HepG2 (cell line): ENCODE measurements around the gene A4GNT. TPM values are rescaled to one million over a fixed set of nuclear protein-coding genes. Genes with fewer than 3 reads are reported as not detected.
A peak's percentile ranks its signal among the peaks of the same experiment; 100 is the strongest.

ENCODE experiments used
- ATAC-seq: fragments of 200-7000 bp; cut with Tn5 transposase; 3 replicates; pipeline ENCODE4 v1.9.1; 2020; ENCODE audit warnings: mild to moderate bottlenecking, moderate library complexity
- BruUV-seq: library from RNA; stranded (reverse); fragments of 400-500 nt; replicated peaks from 2 replicates; lab custom pipeline; 2021; lab: Mats Ljungman, UMichigan
- CTCF ChIA-PET: fragments of 300-600 bp; formaldehyde crosslinking; extraction: SDS; loops from one replicate; lab custom pipeline; 2021; ENCODE audit warnings: low total read pairs, inconsistent platforms, low intra/inter-chr PET ratio; lab: Yijun Ruan, JAX
- POLR2A ChIA-PET: fragments of 350-600 bp; sonication (Branson Sonifier 250); formaldehyde crosslinking; loops from one replicate; lab custom pipeline; 2020; ENCODE audit warnings: antibody characterized with exemption, inconsistent platforms; lab: Yijun Ruan, JAX
- DNase-seq: peaks from one replicate; pipeline ENCODE4 v3.0.0-alpha.2; 2015; ENCODE audit warnings: low spot score
- FAIRE-seq: peaks from 3 replicates; lab custom pipeline; 2011; peaks lifted over from hg19 to GRCh38; lab: Jason Lieb, UNC
- H2AFZ ChIP-seq: one replicate; pipeline ENCODE4 v1.6.1; 2011; ENCODE audit warnings: low read length, inconsistent platforms
- H3K27ac ChIP-seq: fragments of 300-600 bp; 3 replicates; pipeline ENCODE4 v1.8.0; 2011; ENCODE audit warnings: mixed run types, mild to moderate bottlenecking, mixed read lengths, low read length, inconsistent platforms; ENCODE audit not compliant: insufficient read depth; ENCODE audit errors: extremely low read length
- H3K27me3 ChIP-seq, 2 experiments: fragments of 200-600 bp in 1 of 2; 2 replicates in 1 of 2; 3 replicates in 1 of 2; pipeline versions ENCODE4 v1.6.0 to v1.8.0; 2011; ENCODE audit warnings: low read length in 2 of 2, mild to moderate bottlenecking in 2 of 2, moderate library complexity in 2 of 2, inconsistent platforms in 1 of 2; ENCODE audit not compliant: insufficient read depth in 2 of 2, control insufficient read depth in 1 of 2
- H3K36me3 ChIP-seq, 2 experiments: fragments of 200-600 bp in 1 of 2; replicated peaks in 1 of 2; 2 replicates in 1 of 2; 3 replicates in 1 of 2; pipeline versions ENCODE4 v1.5.1 to v1.8.0; 2011; ENCODE audit warnings: low read length in 2 of 2, inconsistent platforms in 1 of 2; ENCODE audit not compliant: insufficient read depth in 2 of 2, control insufficient read depth in 1 of 2
- H3K4me1 ChIP-seq: 2 replicates; pipeline ENCODE4 v1.5.1; 2012; ENCODE audit warnings: low read length, inconsistent platforms; ENCODE audit not compliant: insufficient read depth
- H3K4me2 ChIP-seq: 2 replicates; pipeline ENCODE4 v1.6.0; 2011; ENCODE audit warnings: low read depth, low read length, inconsistent platforms
- H3K4me3 ChIP-seq, 3 experiments: fragments of 200-600 bp in 1 of 3; sonication (generic), shearing (Covaris generic) in 1 of 3; replicated peaks in 1 of 3; 2 replicates each; pipeline ENCODE4 v1.5.1; 2011 to 2016; ENCODE audit warnings: low read length in 3 of 3, inconsistent platforms in 2 of 3, low read depth in 2 of 3, mild to moderate bottlenecking in 2 of 3, control low read depth in 1 of 3, mixed read lengths in 1 of 3; ENCODE audit not compliant: insufficient read depth in 1 of 3
- H3K79me2 ChIP-seq: one replicate; pipeline ENCODE4 v1.6.1; 2011; ENCODE audit warnings: low read length, inconsistent platforms; ENCODE audit not compliant: insufficient read depth
- H3K9ac ChIP-seq: 2 replicates; pipeline ENCODE4 v1.6.0; 2011; ENCODE audit warnings: mild to moderate bottlenecking, low read depth, low read length, inconsistent platforms; ENCODE audit not compliant: insufficient read depth
- H3K9me3 ChIP-seq: 2 replicates; pipeline ENCODE4 v1.5.1; 2012; ENCODE audit warnings: mild to moderate bottlenecking, low read length
- H4K20me1 ChIP-seq: 2 replicates; pipeline ENCODE4 v1.6.0; 2011; ENCODE audit warnings: inconsistent platforms, mild to moderate bottlenecking, low read length, moderate library complexity; ENCODE audit not compliant: insufficient read depth
- AKAP8 ChIP-seq: sonication (generic); formaldehyde crosslinking; IDR thresholded peaks from 2 replicates; pipeline ENCODE4 v1.5.1; 2020; ENCODE audit warnings: mild to moderate bottlenecking, missing genetic modification reagents
- CBX1 ChIP-seq: IDR thresholded peaks from one replicate; pipeline ENCODE4 v1.6.1; 2016; ENCODE audit warnings: antibody characterized with exemption, low read depth
- DNMT3B ChIP-seq: conservative IDR thresholded peaks from 2 replicates; pipeline ENCODE4 v1.6.1; 2016; ENCODE audit warnings: missing biosample characterization, control low read depth
- GATAD2A ChIP-seq: IDR thresholded peaks from 2 replicates; pipeline ENCODE4 v1.6.1; 2016
- JARID2 ChIP-seq: sonication (generic); formaldehyde crosslinking; IDR thresholded peaks from 2 replicates; pipeline ENCODE4 v1.8.1; 2023; ENCODE audit warnings: missing genetic modification reagents, inconsistent platforms; ENCODE audit not compliant: insufficient replicate concordance
- JUND ChIP-seq: sonication (generic); formaldehyde crosslinking; IDR thresholded peaks from 2 replicates; pipeline ENCODE4 v1.8.0; 2022; ENCODE audit warnings: mild to moderate bottlenecking, missing genetic modification reagents
- KLF9 ChIP-seq: IDR thresholded peaks from 2 replicates; pipeline ENCODE4 v1.6.1; 2016; ENCODE audit warnings: low read depth
- MIXL1 ChIP-seq: IDR thresholded peaks from 2 replicates; pipeline ENCODE4 v1.6.1; 2016
- ZNF530 ChIP-seq: sonication (generic); formaldehyde crosslinking; IDR thresholded peaks from 2 replicates; pipeline ENCODE4 v1.5.0; 2020; ENCODE audit warnings: low read depth, mild to moderate bottlenecking, missing genetic modification reagents
- ZNF562 ChIP-seq: sonication (generic); formaldehyde crosslinking; IDR thresholded peaks from 2 replicates; pipeline ENCODE4 v1.8.0; 2022; ENCODE audit warnings: missing genetic modification reagents, borderline replicate concordance
- ZNF652 ChIP-seq: IDR thresholded peaks from 2 replicates; pipeline ENCODE4 v1.6.1; 2016; ENCODE audit warnings: low read depth, borderline replicate concordance
- ZNF841 ChIP-seq: sonication (generic); formaldehyde crosslinking; IDR thresholded peaks from 2 replicates; pipeline ENCODE4 v1.8.1; 2023; ENCODE audit warnings: missing genetic modification reagents, borderline replicate concordance
- WGBS: methylation state at CpG from one replicate; pipeline ENCODE4 v1.1.6; 2017; ENCODE audit warnings: low lambda C conversion rate; 5-methylcytosine and 5-hydroxymethylcytosine counted together
- in situ Hi-C: cut with HindIII; loops from 2 replicates; pipeline ENCODE4 v1.10.0; 2017; ENCODE audit warnings: low pct_unique_long_range_greater_than_20kb; ENCODE audit not compliant: extremely low pct_ligation_motif_present
- intact Hi-C: fragments of 100-400 bp; cut with micrococcal nuclease; formaldehyde crosslinking; loops from one replicate; pipeline ENCODE4 v1.10.0; 2022; ENCODE audit not compliant: unreplicated experiment
- polyA plus RNA-seq, 8 experiments: library from polyadenylated mRNA; depleted of rRNA in 3 of 8; stranded (reverse) in 7 of 8; unstranded in 1 of 8; fragments of >200 nt; fragmentation: Illumina TruSeq in 4 of 8; extraction: Trizol in 4 of 8; gene quantifications; 2 replicates each; pipeline versions ENCODE4 v1.2.1 to v1.2.3, GENCODE V29; 2011 to 2016; ENCODE audit warnings: low read depth in 4 of 8, missing spikeins in 1 of 8, mixed read lengths in 1 of 8; ENCODE audit not compliant: insufficient read depth in 1 of 8
- total RNA-seq, 5 experiments: library from RNA; depleted of rRNA; stranded (reverse); fragments of >200 nt; fragmentation: Illumina TruSeq; extraction: Trizol; gene quantifications; 2 replicates each; pipeline ENCODE4 v1.2.3, GENCODE V29; 2016; ENCODE audit warnings: low read depth in 1 of 5
- TF ChIP-seq, protein P1 (sequence below): sonication (generic); formaldehyde crosslinking; IDR thresholded peaks from 2 replicates; pipeline ENCODE4 v1.4.0; 2020; ENCODE audit warnings: missing genetic modification reagents, mild to moderate bottlenecking, borderline replicate concordance
- TF ChIP-seq, protein P2 (sequence below): fragments of 450-650 bp; IDR thresholded peaks from 2 replicates; pipeline ENCODE4 v1.6.1; 2017; ENCODE audit warnings: mild to moderate bottlenecking

The A4GNT gene
- total and polyA plus RNA-seq, 2 of the 13 experiments (the other 11 are each of a cell fraction or from before 2014, with no cell fraction given), result not detected

DNA sequence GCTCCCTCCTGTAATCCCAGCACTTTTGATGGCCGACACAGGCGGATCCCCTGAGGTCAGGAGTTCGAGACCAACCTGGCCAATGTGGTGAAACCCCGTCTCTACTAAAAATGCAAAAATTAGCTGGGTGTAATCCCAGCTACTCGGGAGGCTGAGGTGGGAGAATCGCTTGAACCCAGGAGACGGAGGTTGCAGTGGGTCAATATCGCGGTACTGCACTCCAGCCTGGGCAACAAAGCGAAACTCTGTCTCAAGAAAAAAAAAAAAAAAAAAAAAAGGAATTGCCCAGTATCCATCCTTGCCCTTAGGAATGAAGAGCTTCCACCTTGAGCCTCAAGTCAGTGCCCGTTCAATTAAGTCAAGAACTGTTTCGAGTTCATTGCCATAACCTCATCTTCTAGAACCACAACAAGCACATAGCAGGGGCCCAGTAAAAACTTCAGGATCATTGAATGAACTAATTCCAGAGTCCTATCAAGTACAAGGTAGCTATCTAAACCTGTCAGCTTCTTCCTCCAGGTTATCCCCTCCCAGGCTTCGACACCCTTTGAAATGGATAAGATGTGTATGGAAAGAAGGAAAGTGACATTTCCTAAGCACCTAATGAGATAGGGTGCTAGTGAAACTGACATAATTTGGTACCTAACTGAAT is 41.7 kb upstream of the A4GNT start:
- no peaks in the 10 kb centered on the region for H4K20me1 ChIP-seq
- POLR2A ChIA-PET, result interaction anchor here (1.0 to 3.5 kb wide), 4 partner anchors 11 to 175 kb away, joined by 3 to 39 read pairs (median 4); partner anchors contain the start of genes ARMC8 and MRAS
- H3K4me2 ChIP-seq, result peak overlapping the region; percentile 81
- no peaks in the 10 kb centered on the region for H3K9me3 ChIP-seq
- CTCF ChIA-PET, result no interaction called here
- H2AFZ ChIP-seq, result peak overlapping the region; percentile 17
- FAIRE-seq (peak; percentile 18), DNase-seq (no peak), ATAC-seq (peak; percentile 47)
- H3K27me3 ChIP-seq, result no peaks in the 10 kb centered on the region; a peak in 1 of 5 replicates
- peak overlapping the region; percentile 83 to 93 (median 88) for H3K4me3 ChIP-seq
- peak overlapping the region; percentile 77 for H3K9ac ChIP-seq
- peaks cover 1 to 17% of the 10 kb centered on the region in 2 experiments; a peak in 4 of 5 replicates for H3K36me3 ChIP-seq
- WGBS, result 40% methylated on average over 13 of the region's 13 CpGs
- H3K79me2 ChIP-seq, result peaks cover 21% of the 10 kb centered on the region
- peak overlapping the region; percentile 72 for H3K27ac ChIP-seq
- intact Hi-C loops, result no loop called here
- no TSS peak for BruUV-seq
- in situ Hi-C loops, result no loop called here
- TF ChIP-seq MIXL1 (CRISPR knock-in tag) (0 out of 2 replicates have a peak, but pooled peaks have one; percentile 0), CBX1 (no peak)
- H3K4me1 ChIP-seq, result peaks cover 19% of the 10 kb centered on the region

DNA sequence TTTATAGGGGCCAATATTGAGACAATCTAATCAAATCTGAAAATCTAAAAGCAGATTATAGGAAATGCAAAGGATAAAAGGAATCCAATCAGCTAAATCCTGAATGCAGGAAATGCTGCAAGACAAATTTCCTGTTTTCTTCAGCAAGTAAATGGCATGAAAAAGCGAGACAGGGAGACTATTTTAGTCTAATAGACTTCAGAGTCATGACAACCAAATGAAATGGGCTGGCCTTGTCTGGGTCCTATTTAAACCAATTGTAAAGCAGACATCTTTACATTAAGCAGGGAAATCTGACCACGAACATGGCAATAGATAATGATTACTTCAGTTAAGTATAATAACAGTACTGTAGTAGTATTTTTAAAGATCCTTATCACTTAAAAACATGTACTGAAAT is 40.4 kb upstream of the A4GNT start:
- no peak overlapping the region for H2AFZ ChIP-seq
- peaks cover 19% of the 10 kb centered on the region for H3K4me1 ChIP-seq
- intact Hi-C loops, result no loop called here
- no peak overlapping the region for H3K4me3 ChIP-seq
- peak overlapping the region; percentile 81; the same call in 1 of the 2 replicates for H3K4me2 ChIP-seq
- no peak overlapping the region for H3K9ac ChIP-seq
- BruUV-seq, result no TSS peak
- H3K79me2 ChIP-seq, result peaks cover 21% of the 10 kb centered on the region
- FAIRE-seq (no peak), ATAC-seq (no peak), DNase-seq (no peak)
- H3K36me3 ChIP-seq, result peaks cover 1 to 24% of the 10 kb centered on the region in 2 experiments; a peak in 4 of 5 replicates
- no peaks in the 10 kb centered on the region for H3K9me3 ChIP-seq
- in situ Hi-C loops, result no loop called here
- ChIA-PET POLR2A (no interaction called here), CTCF (no interaction called here)
- no peaks in the 10 kb centered on the region for H4K20me1 ChIP-seq
- no peaks in the 10 kb centered on the region; a peak in 1 of 5 replicates for H3K27me3 ChIP-seq
- 100% methylated on average over 2 of the region's 2 CpGs for WGBS
- no peak overlapping the region for H3K27ac ChIP-seq
- TF ChIP-seq, protein P1, sequence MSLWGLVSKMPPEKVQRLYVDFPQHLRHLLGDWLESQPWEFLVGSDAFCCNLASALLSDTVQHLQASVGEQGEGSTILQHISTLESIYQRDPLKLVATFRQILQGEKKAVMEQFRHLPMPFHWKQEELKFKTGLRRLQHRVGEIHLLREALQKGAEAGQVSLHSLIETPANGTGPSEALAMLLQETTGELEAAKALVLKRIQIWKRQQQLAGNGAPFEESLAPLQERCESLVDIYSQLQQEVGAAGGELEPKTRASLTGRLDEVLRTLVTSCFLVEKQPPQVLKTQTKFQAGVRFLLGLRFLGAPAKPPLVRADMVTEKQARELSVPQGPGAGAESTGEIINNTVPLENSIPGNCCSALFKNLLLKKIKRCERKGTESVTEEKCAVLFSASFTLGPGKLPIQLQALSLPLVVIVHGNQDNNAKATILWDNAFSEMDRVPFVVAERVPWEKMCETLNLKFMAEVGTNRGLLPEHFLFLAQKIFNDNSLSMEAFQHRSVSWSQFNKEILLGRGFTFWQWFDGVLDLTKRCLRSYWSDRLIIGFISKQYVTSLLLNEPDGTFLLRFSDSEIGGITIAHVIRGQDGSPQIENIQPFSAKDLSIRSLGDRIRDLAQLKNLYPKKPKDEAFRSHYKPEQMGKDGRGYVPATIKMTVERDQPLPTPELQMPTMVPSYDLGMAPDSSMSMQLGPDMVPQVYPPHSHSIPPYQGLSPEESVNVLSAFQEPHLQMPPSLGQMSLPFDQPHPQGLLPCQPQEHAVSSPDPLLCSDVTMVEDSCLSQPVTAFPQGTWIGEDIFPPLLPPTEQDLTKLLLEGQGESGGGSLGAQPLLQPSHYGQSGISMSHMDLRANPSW, result no peak
- no peak for TF ChIP-seq ZNF841 (CRISPR knock-in tag)
- TF ChIP-seq JUND (CRISPR knock-in tag), result no peak
- TF ChIP-seq, protein P2, sequence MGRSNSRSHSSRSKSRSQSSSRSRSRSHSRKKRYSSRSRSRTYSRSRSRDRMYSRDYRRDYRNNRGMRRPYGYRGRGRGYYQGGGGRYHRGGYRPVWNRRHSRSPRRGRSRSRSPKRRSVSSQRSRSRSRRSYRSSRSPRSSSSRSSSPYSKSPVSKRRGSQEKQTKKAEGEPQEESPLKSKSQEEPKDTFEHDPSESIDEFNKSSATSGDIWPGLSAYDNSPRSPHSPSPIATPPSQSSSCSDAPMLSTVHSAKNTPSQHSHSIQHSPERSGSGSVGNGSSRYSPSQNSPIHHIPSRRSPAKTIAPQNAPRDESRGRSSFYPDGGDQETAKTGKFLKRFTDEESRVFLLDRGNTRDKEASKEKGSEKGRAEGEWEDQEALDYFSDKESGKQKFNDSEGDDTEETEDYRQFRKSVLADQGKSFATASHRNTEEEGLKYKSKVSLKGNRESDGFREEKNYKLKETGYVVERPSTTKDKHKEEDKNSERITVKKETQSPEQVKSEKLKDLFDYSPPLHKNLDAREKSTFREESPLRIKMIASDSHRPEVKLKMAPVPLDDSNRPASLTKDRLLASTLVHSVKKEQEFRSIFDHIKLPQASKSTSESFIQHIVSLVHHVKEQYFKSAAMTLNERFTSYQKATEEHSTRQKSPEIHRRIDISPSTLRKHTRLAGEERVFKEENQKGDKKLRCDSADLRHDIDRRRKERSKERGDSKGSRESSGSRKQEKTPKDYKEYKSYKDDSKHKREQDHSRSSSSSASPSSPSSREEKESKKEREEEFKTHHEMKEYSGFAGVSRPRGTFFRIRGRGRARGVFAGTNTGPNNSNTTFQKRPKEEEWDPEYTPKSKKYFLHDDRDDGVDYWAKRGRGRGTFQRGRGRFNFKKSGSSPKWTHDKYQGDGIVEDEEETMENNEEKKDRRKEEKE, result no peak
- no peak for TF ChIP-seq ZNF562 (CRISPR knock-in tag)
- no peak for TF ChIP-seq DNMT3B (CRISPR knock-in tag)
- no peak for TF ChIP-seq GATAD2A (CRISPR knock-in tag)
- no peak for TF ChIP-seq ZNF530 (CRISPR knock-in tag)
- no peak for TF ChIP-seq KLF9
- TF ChIP-seq AKAP8 (CRISPR knock-in tag), result no peak
- no peak for TF ChIP-seq ZNF652 (CRISPR knock-in tag)
- TF ChIP-seq JARID2 (CRISPR knock-in tag), result no peak
